ENCODE data around the gene TST. TPM values are rescaled to one million over a fixed set of nuclear protein-coding genes. Genes with fewer than 3 reads are reported as not detected.
A peak's percentile ranks its signal among the peaks of the same experiment; 100 is the strongest.

The TST gene
- polyA plus RNA-seq, 2 of the 4 experiments (the other 2 are of a cell fraction) = 43.2 to 50.1 TPM

DNA sequence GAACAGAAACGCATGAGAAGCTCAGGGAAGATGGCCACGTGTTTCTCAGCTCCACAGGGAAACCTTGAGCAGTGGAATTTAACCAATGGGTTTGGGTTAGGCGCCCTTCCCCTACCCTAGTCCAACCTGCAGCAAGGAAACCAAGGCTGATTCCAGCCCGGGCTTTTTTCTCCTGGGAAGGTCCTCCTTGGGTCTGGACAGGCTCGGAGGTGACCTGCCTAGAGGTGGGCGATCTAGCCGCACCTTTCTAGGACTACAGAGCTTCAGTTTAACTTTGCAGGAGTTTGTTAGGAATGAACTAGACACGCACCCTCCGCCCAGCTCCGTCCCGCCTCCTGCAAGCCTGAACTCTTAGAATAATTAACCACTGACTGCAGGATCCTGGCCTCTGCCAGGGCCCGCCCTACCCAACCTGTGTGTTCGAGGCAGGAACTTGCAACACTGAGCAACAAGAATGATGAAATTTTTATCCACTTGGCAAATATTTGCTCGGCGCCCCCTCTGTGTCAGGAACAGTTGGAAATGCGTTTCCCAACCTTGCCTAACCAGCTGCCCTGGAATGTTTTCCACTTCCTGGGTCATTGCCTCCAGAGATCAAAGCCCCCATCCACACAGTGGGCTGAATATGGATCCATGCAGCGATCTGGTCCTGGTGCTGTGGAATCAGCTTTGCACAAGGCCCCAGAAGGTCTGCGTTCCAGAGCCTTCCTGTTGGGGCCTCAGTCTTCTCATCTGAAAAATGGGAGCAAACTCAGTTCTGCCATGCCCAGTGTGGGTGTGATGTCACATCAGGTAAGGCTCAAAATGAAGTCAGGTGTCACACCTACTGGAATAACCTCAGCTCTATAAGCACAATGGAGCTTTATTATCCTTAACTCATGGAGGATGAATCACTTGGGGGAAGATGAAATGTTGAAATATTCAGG, 13.6 kb upstream of the TST start (continued):
- no peak for TF ChIP-seq CHD2 (IDR thresholded peaks at IDR 0.05; ENCODE audit: low read length, partially characterized antibody)
- peak in 1 of 2 experiments; percentile 30; a peak in 1 of 5 replicates for TF ChIP-seq RAD21 (conservative IDR thresholded peaks at IDR 0.05 in 1 of 2, IDR thresholded peaks at IDR 0.05 in 1 of 2)

DNA sequence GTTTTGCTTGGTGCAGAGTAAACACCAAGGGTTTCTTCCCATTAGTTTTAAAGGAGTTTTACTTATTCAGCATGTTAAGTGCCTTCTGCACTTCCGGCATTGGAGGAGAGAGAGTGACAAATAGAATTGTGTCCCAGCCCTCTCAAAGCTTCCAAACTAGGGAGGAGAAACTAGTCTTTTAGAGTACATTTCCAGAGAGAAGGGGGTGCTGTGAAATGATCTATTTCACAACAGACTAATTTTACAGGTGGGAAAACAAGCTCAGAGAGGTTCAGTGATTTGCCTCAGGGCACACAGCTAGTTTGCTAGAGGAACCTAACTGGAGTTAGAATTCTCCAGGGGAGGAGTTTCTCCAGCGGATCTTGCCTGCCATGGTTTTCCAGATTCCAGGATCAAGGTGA, 12.9 kb upstream of the TST start:
- peak overlapping the region; percentile 90 for H3K4me2 ChIP-seq
- peaks cover 59% of the 10 kb centered on the region for H3K4me1 ChIP-seq
- no peak for DNase-seq (ENCODE audit: low read depth in 1 of 2, low spot score in 1 of 2)
- 5% methylated on average over 2 of the region's 2 CpGs for WGBS (ENCODE audit: missing lambda C conversion rate)
- H3K4me3 ChIP-seq = peak overlapping the region; percentile 37
- TF ChIP-seq NFE2L2 (conservative IDR thresholded peaks at IDR 0.05; ENCODE audit: low read length) = no peak
- no peak for TF ChIP-seq BHLHE40 (IDR thresholded peaks at IDR 0.05; ENCODE audit: low read depth, low read length)
- TF ChIP-seq, protein P1, sequence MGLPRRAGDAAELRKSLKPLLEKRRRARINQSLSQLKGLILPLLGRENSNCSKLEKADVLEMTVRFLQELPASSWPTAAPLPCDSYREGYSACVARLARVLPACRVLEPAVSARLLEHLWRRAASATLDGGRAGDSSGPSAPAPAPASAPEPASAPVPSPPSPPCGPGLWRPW (IDR thresholded peaks at IDR 0.05) = no peak
- peak; percentile 62; the same call in 1 of the 2 replicates for TF ChIP-seq KDM1A (IDR thresholded peaks at IDR 0.05; ENCODE audit: low read depth)
- no peak for TF ChIP-seq ZC3H11A (IDR thresholded peaks at IDR 0.05)
- TF ChIP-seq HDAC2 (IDR thresholded peaks at IDR 0.05) = peak; percentile 46; the same call in 1 of the 2 replicates
- TF ChIP-seq, protein P2, sequence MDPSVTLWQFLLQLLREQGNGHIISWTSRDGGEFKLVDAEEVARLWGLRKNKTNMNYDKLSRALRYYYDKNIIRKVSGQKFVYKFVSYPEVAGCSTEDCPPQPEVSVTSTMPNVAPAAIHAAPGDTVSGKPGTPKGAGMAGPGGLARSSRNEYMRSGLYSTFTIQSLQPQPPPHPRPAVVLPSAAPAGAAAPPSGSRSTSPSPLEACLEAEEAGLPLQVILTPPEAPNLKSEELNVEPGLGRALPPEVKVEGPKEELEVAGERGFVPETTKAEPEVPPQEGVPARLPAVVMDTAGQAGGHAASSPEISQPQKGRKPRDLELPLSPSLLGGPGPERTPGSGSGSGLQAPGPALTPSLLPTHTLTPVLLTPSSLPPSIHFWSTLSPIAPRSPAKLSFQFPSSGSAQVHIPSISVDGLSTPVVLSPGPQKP (IDR thresholded peaks at IDR 0.05; ENCODE audit: low read depth, low read length) = no peak
- no peak for TF ChIP-seq FOSB (CRISPR knock-in tag; IDR thresholded peaks at IDR 0.05)
- peak; percentile 84 for TF ChIP-seq ZFP36 (IDR thresholded peaks at IDR 0.05; ENCODE audit: borderline replicate concordance, partially characterized antibody)
- TF ChIP-seq, protein P3, sequence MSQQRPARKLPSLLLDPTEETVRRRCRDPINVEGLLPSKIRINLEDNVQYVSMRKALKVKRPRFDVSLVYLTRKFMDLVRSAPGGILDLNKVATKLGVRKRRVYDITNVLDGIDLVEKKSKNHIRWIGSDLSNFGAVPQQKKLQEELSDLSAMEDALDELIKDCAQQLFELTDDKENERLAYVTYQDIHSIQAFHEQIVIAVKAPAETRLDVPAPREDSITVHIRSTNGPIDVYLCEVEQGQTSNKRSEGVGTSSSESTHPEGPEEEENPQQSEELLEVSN (IDR thresholded peaks at IDR 0.05; ENCODE audit: borderline replicate concordance, low read depth) = 0 out of 2 replicates have a peak, but pooled peaks have one; percentile 11
- TF ChIP-seq MAFK (IDR thresholded peaks at IDR 0.05; ENCODE audit: partially characterized antibody) = peak; percentile 43
- TF ChIP-seq HEYL (CRISPR knock-in tag; IDR thresholded peaks at IDR 0.05) = no peak
- FAIRE-seq = no peak
- CTCF ChIA-PET = interaction anchor here (0.8 to 13.1 kb wide), 7 partner anchors 12 to 261 kb away, joined by 3 to 142 read pairs (median 3); partner anchors contain the start of genes MPST and TST
- H3K27ac ChIP-seq = peak overlapping the region; percentile 98 to 100
- ATAC-seq = peak in 1 of 2 experiments; percentile 27; a peak in 4 of 6 replicates
- no peaks in the 10 kb centered on the region for H3K9me3 ChIP-seq
- POLR2A ChIA-PET = interaction anchor here (0.7 to 1.8 kb wide), 7 partner anchors 9 to 256 kb away, joined by 3 to 15 read pairs (median 4); partner anchors contain the start of genes IFT27, MPST and TST

DNA sequence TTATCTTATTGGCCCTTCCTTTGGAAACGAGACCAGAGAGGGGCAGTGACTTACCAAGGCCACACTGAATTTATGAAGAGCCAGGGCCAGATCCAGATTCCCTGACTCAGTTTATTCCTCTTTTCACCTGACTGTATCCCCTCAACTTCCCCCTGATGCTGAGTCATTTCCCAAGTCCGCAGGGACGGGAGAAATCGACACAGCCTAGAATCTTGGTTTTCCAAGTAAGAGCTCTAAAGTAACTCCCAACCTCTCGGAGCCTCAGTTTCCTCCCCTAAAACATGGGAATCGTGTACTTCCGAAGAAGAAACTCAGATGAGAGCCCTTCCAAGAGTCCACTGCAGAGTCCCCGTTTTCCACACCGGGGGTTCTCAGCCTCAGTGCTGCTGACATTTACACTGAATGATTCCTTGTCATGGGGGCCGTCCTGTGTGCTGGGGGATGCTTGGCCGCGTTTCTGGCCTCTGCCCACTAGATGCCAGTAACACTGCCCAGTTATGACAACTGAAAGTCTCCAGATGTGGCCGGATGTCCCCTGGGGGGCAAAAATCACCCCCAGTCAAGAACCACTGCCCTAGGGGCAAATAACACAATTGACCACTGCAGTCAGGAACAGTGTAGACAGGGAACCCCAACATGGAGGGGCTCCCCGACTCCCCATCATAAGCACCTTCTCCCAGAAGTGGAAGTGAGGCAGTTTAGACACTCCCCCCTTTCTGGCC, 11.5 kb upstream of the TST start:
- 65% methylated on average over 11 of the region's 14 CpGs for WGBS (ENCODE audit: missing lambda C conversion rate)
- H3K4me2 ChIP-seq = peak overlapping the region; percentile 90; the same call in 2 of the 3 replicates
- no peak for DNase-seq (ENCODE audit: low read depth in 1 of 2, low spot score in 1 of 2)
- peak overlapping the region; percentile 98 to 100 for H3K27ac ChIP-seq
- peaks cover 62% of the 10 kb centered on the region for H3K4me1 ChIP-seq
- TF ChIP-seq RAD21 (conservative IDR thresholded peaks at IDR 0.05 in 1 of 2, IDR thresholded peaks at IDR 0.05 in 1 of 2) = peak; percentile 1 to 20; a peak in 1 of 5 replicates
- no peak for TF ChIP-seq PHF8 (IDR thresholded peaks at IDR 0.05; ENCODE audit: borderline replicate concordance, low read depth)
- ChIA-PET CTCF (interaction anchor here (0.6 to 13.1 kb wide), 5 partner anchors 11 to 514 kb away, joined by 3 to 142 read pairs (median 3); partner anchors contain the start of genes MPST and TST), POLR2A (interaction anchor here (0.8 kb wide), 1 partner anchor 12 kb away, joined by 3 read pairs; no protein-coding TSS in a partner anchor)
- no peak for FAIRE-seq
- ATAC-seq = no peak
- no peaks in the 10 kb centered on the region for H3K9me3 ChIP-seq
- H3K4me3 ChIP-seq = no peak overlapping the region
